ENCODE measurements around the gene DLX3. TPM values are rescaled to one million over a fixed set of nuclear protein-coding genes. Genes with fewer than 3 reads are reported as not detected.

Gene DLX3
- total RNA-seq, 2 donors from 2014 or later = 0.58 to 1.4 TPM

GRCh38 chr17:49963626-49964302 is 31.3 kb downstream of the DLX3 start:
- Mint-ChIP-seq H3K27me3 (ENCODE audit: insufficient read depth) (peaks cover 96% of the 10 kb centered on the region), H3K4me3 (peak overlapping the region; percentile 47), H3K9me3 (no peaks in the 10 kb centered on the region), H3K4me1 (peaks cover 23% of the 10 kb centered on the region), H3K27ac (no peak overlapping the region), H3K36me3 (ENCODE audit: low read depth) (no peaks in the 10 kb centered on the region)
- Histone ChIP-seq H3K4me3 (ENCODE audit: low read length) (peak overlapping the region; percentile 69), H3K9me3 (ENCODE audit: control insufficient read depth, low read length) (no peaks in the 10 kb centered on the region), H3K9ac (ENCODE audit: extremely low read depth, low read length, poor library complexity, severe bottlenecking) (no peak overlapping the region), H3K27ac (ENCODE audit: low read depth, low read length) (no peak overlapping the region), H3K27me3 (ENCODE audit: control insufficient read depth, insufficient read depth, low read length, poor library complexity, severe bottlenecking) (peaks cover 82% of the 10 kb centered on the region), H3K36me3 (ENCODE audit: control insufficient read depth, insufficient read depth, low read length) (no peaks in the 10 kb centered on the region), H3K4me1 (ENCODE audit: control insufficient read depth, insufficient read depth, low read length) (peaks cover 4% of the 10 kb centered on the region)
- peak; percentile 86 for DNase-seq
- TF ChIP-seq CTCF (conservative IDR thresholded peaks at IDR 0.05) = no peak
- WGBS, 2 experiments (ENCODE audit: insufficient coverage in 1 of 2, insufficient read length in 1 of 2) = 2 to 4% methylated on average over 28 to 52 of the region's 52 CpGs

GRCh38 chr17:49963309-49963625 is 31.8 kb downstream of the DLX3 start:
- no peak for DNase-seq
- no peak overlapping the region for H3K27ac ChIP-seq (ENCODE audit: low read depth, low read length)
- TF ChIP-seq CTCF (conservative IDR thresholded peaks at IDR 0.05) = no peak
- H3K4me3 ChIP-seq (ENCODE audit: low read length) = no peak overlapping the region
- H3K27me3 ChIP-seq (ENCODE audit: control insufficient read depth, insufficient read depth, low read length, poor library complexity, severe bottlenecking) = peaks cover 77% of the 10 kb centered on the region
- peaks cover 23% of the 10 kb centered on the region for H3K4me1 Mint-ChIP-seq
- H3K4me1 ChIP-seq (ENCODE audit: control insufficient read depth, insufficient read depth, low read length) = peaks cover 4% of the 10 kb centered on the region
- H3K9me3 Mint-ChIP-seq = no peaks in the 10 kb centered on the region
- peak overlapping the region; percentile 47 for H3K4me3 Mint-ChIP-seq
- no peak overlapping the region for H3K9ac ChIP-seq (ENCODE audit: extremely low read depth, low read length, poor library complexity, severe bottlenecking)
- H3K36me3 ChIP-seq (ENCODE audit: control insufficient read depth, insufficient read depth, low read length) = no peaks in the 10 kb centered on the region
- H3K27ac Mint-ChIP-seq = no peak overlapping the region
- 20 to 34% methylated on average over 1 to 4 of the region's 4 CpGs for WGBS, 2 experiments (ENCODE audit: insufficient coverage in 1 of 2, insufficient read length in 1 of 2)
- H3K36me3 Mint-ChIP-seq (ENCODE audit: low read depth) = no peaks in the 10 kb centered on the region
- H3K27me3 Mint-ChIP-seq (ENCODE audit: insufficient read depth) = peaks cover 96% of the 10 kb centered on the region
- no peaks in the 10 kb centered on the region for H3K9me3 ChIP-seq (ENCODE audit: control insufficient read depth, low read length)

- peaks cover 23% of the 10 kb centered on the region for H3K4me1 Mint-ChIP-seq
- no peak overlapping the region for H3K4me3 ChIP-seq (ENCODE audit: low read length)
- H3K9me3 Mint-ChIP-seq = no peaks in the 10 kb centered on the region
- no peak overlapping the region for H3K27ac Mint-ChIP-seq
- no peak overlapping the region for H3K27ac ChIP-seq (ENCODE audit: low read depth, low read length)
- peaks cover 90% of the 10 kb centered on the region for H3K27me3 Mint-ChIP-seq (ENCODE audit: insufficient read depth)
- no peak for TF ChIP-seq CTCF (conservative IDR thresholded peaks at IDR 0.05)
- peaks cover 4% of the 10 kb centered on the region for H3K4me1 ChIP-seq (ENCODE audit: control insufficient read depth, insufficient read depth, low read length)
- H3K9ac ChIP-seq (ENCODE audit: extremely low read depth, low read length, poor library complexity, severe bottlenecking) = no peak overlapping the region
- 38% methylated on average over 7 of the region's 11 CpGs; no CpG with 5 or more reads in 1 of the 2 experiments for WGBS, 2 experiments (ENCODE audit: insufficient coverage in 1 of 2, insufficient read length in 1 of 2)
- H3K27me3 ChIP-seq (ENCODE audit: control insufficient read depth, insufficient read depth, low read length, poor library complexity, severe bottlenecking) = peaks cover 72% of the 10 kb centered on the region
- no peaks in the 10 kb centered on the region for H3K9me3 ChIP-seq (ENCODE audit: control insufficient read depth, low read length)
- H3K36me3 ChIP-seq (ENCODE audit: control insufficient read depth, insufficient read depth, low read length) = no peaks in the 10 kb centered on the region
- no peak for DNase-seq
- H3K36me3 Mint-ChIP-seq (ENCODE audit: low read depth) = no peaks in the 10 kb centered on the region
- no peak overlapping the region for H3K4me3 Mint-ChIP-seq
Measured at GRCh38 chr17:49962599-49963308, 32.3 kb downstream of the DLX3 start.
